Kidney capillary endothelial cell (primary cell): ENCODE data around the gene PRRT1.
A peak's percentile ranks its signal among the peaks of the same experiment; 100 is the strongest.
"Not testable (repeated sequence)": the region's sequence is repeated elsewhere in the genome, so short reads cannot be mapped to it uniquely, and the experiment has no call there.

Experiments
- DNase-seq: peaks from one replicate; pipeline ENCODE4 v3.0.0-alpha.2; 2018; ENCODE audit warnings: low spot score

PRRT1 gene

GRCh38 chr6:32151863-32152768 lies at the start of gene PRRT1:
Gene PRRT1 (minus strand): TSS chr6:32151939. CDS start chr6:32151827, 112 bp downstream.
- no peak for DNase-seq

GRCh38 chr6:32200711-32201475 lies 49.2 kb upstream of the PRRT1 start:
- no peak for DNase-seq

DNA sequence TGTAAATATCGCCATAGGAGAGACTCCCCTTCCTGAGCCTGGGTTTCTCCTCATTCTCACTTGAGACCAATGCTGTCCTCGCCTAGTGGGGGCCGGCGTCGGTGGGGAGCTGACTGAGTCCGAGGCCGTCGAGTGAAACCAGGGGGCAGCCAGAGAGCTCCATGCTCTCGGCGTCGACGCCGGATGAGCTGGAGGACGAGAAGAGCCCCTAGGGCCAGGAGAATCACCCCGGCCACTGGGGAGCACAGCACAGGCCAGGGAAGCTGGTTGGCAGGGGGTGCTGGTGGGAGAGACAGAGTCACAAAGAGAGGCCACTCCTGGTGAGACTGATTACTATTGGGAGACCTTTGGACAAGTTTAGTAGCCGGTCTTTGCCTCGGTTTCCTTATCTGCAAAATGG lies 47.1 kb upstream of the PRRT1 start:
- DNase-seq, result no peak

DNA sequence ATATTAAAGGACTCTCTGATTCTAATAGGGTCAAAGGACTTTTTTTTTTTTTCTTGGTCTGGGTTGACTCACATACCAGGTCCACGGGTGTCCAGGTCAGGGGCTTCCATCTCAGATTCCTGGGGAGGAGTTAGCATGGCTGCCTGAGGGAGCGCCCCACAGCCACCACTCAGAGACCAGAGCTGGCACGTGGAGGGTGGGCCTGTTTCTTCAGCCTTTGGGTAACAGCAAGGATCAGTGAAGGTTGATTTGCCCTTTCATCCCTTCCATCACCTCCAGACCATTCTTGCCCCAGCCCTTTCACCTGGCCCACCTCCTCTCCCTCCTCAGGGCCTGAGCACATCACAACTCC lies 46.6 kb upstream of the PRRT1 start:
- DNase-seq, result no peak

- no peak for DNase-seq
Measured at GRCh38 chr6:32196682-32197616, 45.2 kb upstream of the PRRT1 start.

GRCh38 chr6:32195902-32196681 lies 44.4 kb upstream of the PRRT1 start:
- DNase-seq, result peak; percentile 97

- peak; percentile 100 for DNase-seq
Measured at GRCh38 chr6:32195652-32195901, 43.8 kb upstream of the PRRT1 start.

DNA sequence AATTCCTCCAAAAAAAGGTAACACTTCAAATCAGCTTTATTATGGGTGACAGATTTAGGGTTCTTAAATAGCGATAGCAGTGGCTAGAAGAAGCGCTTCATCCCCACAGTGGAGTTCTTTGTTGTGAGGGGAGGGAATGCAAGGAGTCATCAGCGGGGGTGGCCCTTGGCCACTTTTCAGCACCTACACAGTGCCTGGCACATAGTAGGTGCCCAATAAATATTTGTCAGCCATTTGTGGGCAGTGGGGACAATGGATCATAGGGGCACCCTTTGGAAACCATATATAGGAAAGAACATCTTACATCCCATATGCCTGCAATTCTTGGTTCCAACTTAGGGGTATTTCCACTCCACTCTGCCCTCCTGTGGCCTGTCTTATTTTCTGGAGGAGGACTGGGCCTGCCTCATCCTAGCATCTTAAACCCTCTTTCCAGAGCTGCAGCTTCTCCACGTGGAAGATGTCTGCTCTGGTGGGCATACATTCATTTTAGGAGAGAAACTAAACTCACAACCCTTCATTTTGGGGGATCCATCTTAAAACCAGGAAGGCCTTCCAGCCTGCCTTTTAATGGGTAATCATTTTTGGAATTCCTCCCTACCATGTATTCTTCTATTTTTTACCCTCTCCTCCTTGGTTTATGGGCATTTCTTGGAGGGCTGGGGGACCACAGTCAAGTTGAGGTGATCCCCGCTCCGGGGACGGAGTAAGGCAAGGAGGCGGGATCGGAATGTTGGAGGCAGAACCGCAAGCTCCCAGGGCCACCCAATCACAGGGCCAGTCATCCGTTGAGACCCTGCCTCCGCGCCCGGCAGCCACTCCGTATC lies 43.3 kb upstream of the PRRT1 start:
- peak; percentile 65 for DNase-seq

GRCh38 chr6:32194388-32194787 lies 42.6 kb upstream of the PRRT1 start:
- no peak for DNase-seq

GRCh38 chr6:32193096-32193495 lies 41.4 kb upstream of the PRRT1 start:
- not testable (repeated sequence) for DNase-seq

GRCh38 chr6:32192608-32193039 lies 40.9 kb upstream of the PRRT1 start, which contains the start of gene GPSM3:
Gene GPSM3 (minus strand): TSS chr6:32192643. CDS start chr6:32192513, 130 bp downstream.
- DNase-seq, result peak; percentile 42

DNA sequence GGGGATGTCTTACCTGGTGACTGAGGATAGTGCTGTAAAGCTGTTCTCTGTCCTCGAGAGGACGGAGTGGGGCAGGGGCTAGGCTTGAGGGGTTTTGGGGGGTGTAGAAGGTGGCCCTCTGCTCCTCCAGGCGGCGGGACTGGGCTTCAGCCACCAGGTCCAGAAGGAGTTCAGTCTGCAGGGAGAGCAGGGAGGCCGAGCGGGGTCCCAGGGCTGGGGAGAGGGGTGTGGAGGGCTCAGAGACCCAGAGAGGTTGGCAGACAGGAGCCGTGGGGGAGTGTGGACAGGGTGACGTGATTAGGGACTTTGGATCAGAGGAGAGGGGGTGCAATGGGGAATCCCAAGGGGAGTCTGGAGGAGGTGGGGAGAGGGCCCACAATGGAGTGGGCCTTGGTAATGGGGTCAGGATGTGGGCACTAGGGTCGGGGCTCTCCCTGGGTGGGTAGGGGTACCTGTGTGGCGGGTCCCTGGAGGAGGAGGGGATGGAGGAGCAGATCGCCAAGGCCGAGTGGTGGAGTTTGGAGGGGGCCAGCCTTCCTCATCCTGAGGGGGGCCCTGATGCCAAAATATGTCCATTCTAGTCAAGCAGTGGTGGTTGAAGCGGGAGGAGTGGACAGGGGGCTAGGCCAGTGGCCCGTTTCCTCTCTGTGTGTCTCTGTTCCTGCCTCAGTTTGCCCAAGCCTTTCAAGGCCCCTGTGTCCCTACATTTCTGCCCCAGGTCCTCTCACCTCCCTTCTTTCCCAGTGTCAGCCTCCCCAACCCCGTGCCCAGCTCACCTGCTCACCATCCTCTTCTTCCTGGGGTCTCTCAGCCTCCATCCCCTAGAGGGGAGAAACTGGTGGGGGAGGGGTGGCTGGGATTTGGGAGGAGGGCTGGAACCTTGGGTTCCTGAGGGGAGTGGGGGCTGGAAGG lies 40.2 kb upstream of the PRRT1 start:
- DNase-seq, result no peak

- no peak for DNase-seq
Measured at GRCh38 chr6:32190911-32191677, 39.4 kb upstream of the PRRT1 start.

DNA sequence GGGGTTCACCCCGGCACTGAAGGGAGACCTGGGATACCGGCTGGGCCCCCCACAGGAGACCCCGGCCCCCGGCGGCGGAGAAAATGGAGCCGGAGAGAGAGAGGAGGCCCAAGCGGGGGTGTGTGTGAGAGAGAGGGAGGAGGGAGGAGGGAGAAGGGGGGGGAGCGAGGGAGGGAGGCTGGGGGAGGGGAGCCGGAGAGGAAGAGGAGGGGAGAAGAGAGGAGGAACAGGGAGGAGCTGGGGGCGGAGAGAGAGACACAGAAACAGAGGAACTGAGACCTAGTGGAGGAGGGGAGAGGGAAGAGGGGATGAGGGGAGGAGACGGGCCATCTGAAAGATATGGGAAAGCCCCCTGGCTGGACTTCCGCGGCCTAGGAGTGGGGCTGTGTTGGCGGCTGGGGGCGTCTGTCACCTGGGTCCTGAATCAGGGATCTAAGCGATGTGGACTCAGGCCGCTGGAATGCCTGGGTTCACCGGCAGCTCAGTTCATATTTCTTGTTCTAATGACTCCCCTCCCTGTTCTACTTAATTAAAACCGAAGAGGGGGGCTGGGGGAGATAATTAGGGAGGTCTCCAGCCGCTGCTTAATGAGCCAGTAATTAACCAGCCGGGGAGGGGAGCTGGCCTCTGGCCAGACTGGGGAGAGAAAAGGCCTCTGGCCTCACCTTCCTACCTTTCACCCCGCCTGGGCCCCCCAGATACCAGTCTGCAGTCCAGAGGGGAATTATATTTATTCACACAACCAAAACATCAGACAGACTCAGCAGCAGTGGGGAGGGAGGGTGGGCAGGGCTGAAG lies 38.5 kb upstream of the PRRT1 start, which contains the start of gene PBX2:
TSS of gene PBX2 (minus strand) at position 149 of the 798 bp plus-strand sequence. CDS start 287 bp downstream, outside the sequence.
- DNase-seq, result peak; percentile 53

GRCh38 chr6:32189742-32190053 lies 38.0 kb upstream of the PRRT1 start:
- no peak for DNase-seq

DNA sequence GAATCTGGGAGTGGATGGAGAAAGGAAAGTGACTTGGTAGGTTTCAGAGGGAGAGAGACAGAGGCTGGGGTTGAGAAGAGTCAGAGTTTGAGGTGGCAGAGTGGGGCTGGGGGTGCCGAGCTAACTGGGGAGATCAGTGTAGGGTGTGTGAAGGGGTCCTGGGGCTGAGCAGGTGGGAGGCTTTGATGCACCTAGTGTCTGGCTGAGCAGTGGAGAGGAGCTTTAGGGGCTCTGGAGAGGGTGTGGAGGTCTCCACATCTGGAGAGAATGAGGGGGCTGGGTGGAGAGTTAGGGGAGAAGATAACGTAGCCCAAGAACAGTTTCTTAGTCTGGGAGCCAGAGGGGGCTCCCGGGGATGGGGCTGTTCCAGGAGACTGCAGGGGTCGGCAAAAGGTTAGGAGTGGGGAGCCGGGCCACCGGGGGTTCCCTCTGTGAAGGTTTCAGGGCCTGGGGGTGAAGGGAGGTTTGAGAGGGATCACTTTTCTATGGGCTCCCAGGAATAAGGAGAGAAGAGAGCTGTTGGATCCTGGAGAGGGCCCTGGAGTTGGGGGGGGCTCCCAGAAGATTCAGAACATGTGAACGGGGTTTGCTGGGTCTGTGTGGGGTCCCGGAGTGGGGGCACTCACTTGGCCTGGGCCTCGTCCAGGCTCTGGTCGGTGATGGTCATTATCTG lies 37.5 kb upstream of the PRRT1 start:
- DNase-seq, result no peak

GRCh38 chr6:32188381-32189068 lies 36.8 kb upstream of the PRRT1 start:
- no peak for DNase-seq
